GM10847 (cell line): ENCODE results near the gene DARS1.

Source experiments
- POLR2A ChIP-seq: IDR thresholded peaks from 2 replicates; pipeline ENCODE4 v1.6.1; 2011; ENCODE audit not compliant: insufficient read length; ENCODE audit errors: extremely low read depth

DARS1 gene

GRCh38 chr2:135942936-135943688 is 42.3 kb downstream of the DARS1 start:
- no peak for TF ChIP-seq POLR2A

GRCh38 chr2:135936524-135936923 is 48.9 kb downstream of the DARS1 start:
- TF ChIP-seq POLR2A = no peak

GRCh38 chr2:135935914-135936313 is 49.5 kb downstream of the DARS1 start:
- TF ChIP-seq POLR2A = no peak

- no peak for TF ChIP-seq POLR2A
Measured at GRCh38 chr2:135931776-135932443, 53.5 kb downstream of the DARS1 start.

GRCh38 chr2:135926605-135927004 is 58.8 kb downstream of the DARS1 start:
- TF ChIP-seq POLR2A = no peak

- no peak for TF ChIP-seq POLR2A
Measured at GRCh38 chr2:135925571-135925970, 59.9 kb downstream of the DARS1 start.

- TF ChIP-seq POLR2A = no peak
Measured at GRCh38 chr2:135916207-135916606, 69.2 kb downstream of the DARS1 start.

- TF ChIP-seq POLR2A = no peak
Measured at GRCh38 chr2:135914485-135914884, 70.9 kb downstream of the DARS1 start.

- no peak for TF ChIP-seq POLR2A
Measured at GRCh38 chr2:135913727-135914365, 71.6 kb downstream of the DARS1 start.

- no peak for TF ChIP-seq POLR2A
Measured at GRCh38 chr2:135909976-135910375, 75.5 kb downstream of the DARS1 start.

- no peak for TF ChIP-seq POLR2A
Measured at GRCh38 chr2:135905679-135906078, 79.7 kb downstream of the DARS1 start.

GRCh38 chr2:135904341-135904989 is 81.0 kb downstream of the DARS1 start:
- no peak for TF ChIP-seq POLR2A

GRCh38 chr2:135903650-135904049 is 81.8 kb downstream of the DARS1 start:
- TF ChIP-seq POLR2A = no peak

GRCh38 chr2:135899567-135899966 is 85.9 kb downstream of the DARS1 start:
- no peak for TF ChIP-seq POLR2A

GRCh38 chr2:135898234-135898786 is 87.1 kb downstream of the DARS1 start:
- TF ChIP-seq POLR2A = no peak

GRCh38 chr2:135894930-135895329 is 90.5 kb downstream of the DARS1 start:
- TF ChIP-seq POLR2A = no peak

GRCh38 chr2:135893374-135893794 is 92.0 kb downstream of the DARS1 start:
- no peak for TF ChIP-seq POLR2A
